Measurements from ENCODE around the gene TIGD4. TPM values are rescaled to one million over a fixed set of nuclear protein-coding genes. Genes with fewer than 3 reads are reported as not detected.

TIGD4 gene
- total RNA-seq, 2 donors from 2014 or later: 2.1 to 2.9 TPM

GRCh38 chr4:152763796-152764195, 15.7 kb downstream of the TIGD4 start:
- H3K4me3 Mint-ChIP-seq: no peak overlapping the region
- DNase-seq: no peak
- peaks cover 7% of the 10 kb centered on the region for H3K36me3 Mint-ChIP-seq (ENCODE audit: low read depth)
- Histone ChIP-seq H3K9me3 (ENCODE audit: control insufficient read depth, low read length) (no peaks in the 10 kb centered on the region), H3K27ac (ENCODE audit: low read depth, low read length) (no peak overlapping the region), H3K9ac (ENCODE audit: extremely low read depth, low read length, poor library complexity, severe bottlenecking) (no peak overlapping the region), H3K4me1 (ENCODE audit: control insufficient read depth, insufficient read depth, low read length) (no peaks in the 10 kb centered on the region), H3K4me3 (ENCODE audit: low read length) (no peak overlapping the region), H3K27me3 (ENCODE audit: control insufficient read depth, insufficient read depth, low read length, poor library complexity, severe bottlenecking) (no peaks in the 10 kb centered on the region), H3K36me3 (ENCODE audit: control insufficient read depth, insufficient read depth, low read length) (no peaks in the 10 kb centered on the region)
- H3K4me1 Mint-ChIP-seq: no peaks in the 10 kb centered on the region
- no peak overlapping the region for H3K27ac Mint-ChIP-seq
- no peaks in the 10 kb centered on the region for H3K27me3 Mint-ChIP-seq (ENCODE audit: insufficient read depth)
- peaks cover 13% of the 10 kb centered on the region for H3K9me3 Mint-ChIP-seq
- no peak for TF ChIP-seq CTCF (conservative IDR thresholded peaks at IDR 0.05)
- WGBS, 2 experiments (ENCODE audit: insufficient coverage in 1 of 2, insufficient read length in 1 of 2): 96 to 100% methylated on average over 1 of the region's 1 CpG

DNA sequence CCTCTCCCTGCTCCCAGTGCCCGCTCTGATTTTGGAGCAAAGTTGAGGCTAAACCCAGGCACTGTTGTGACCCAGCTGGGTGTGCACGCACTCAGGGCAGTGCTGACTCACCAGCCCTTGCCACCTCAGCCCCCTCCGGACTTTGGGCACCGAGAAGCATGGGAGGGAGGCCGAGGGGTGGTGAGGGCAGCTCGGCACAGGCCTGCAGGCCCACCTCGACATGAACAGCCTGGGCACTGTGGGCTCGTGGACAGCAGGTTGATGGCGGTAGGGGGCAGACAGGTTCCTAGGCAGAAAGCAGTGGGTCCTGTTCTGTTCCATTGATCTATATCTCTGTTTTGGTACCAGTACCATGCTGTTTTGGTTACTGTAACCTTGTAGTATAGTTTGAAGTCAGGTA, 30.9 kb downstream of the TIGD4 start:
- no peak overlapping the region for H3K27ac ChIP-seq (ENCODE audit: low read depth, low read length)
- H3K36me3 ChIP-seq (ENCODE audit: control insufficient read depth, insufficient read depth, low read length): no peaks in the 10 kb centered on the region
- no peak for DNase-seq
- TF ChIP-seq CTCF (conservative IDR thresholded peaks at IDR 0.05): no peak
- Mint-ChIP-seq H3K4me3 (no peak overlapping the region), H3K27ac (no peak overlapping the region), H3K4me1 (peaks cover 11% of the 10 kb centered on the region), H3K9me3 (peaks cover 30% of the 10 kb centered on the region), H3K36me3 (ENCODE audit: low read depth) (no peaks in the 10 kb centered on the region), H3K27me3 (ENCODE audit: insufficient read depth) (no peaks in the 10 kb centered on the region)
- H3K27me3 ChIP-seq (ENCODE audit: control insufficient read depth, insufficient read depth, low read length, poor library complexity, severe bottlenecking): no peaks in the 10 kb centered on the region
- no peaks in the 10 kb centered on the region for H3K4me1 ChIP-seq (ENCODE audit: control insufficient read depth, insufficient read depth, low read length)
- WGBS, 2 experiments (ENCODE audit: insufficient coverage in 1 of 2, insufficient read length in 1 of 2): 92 to 93% methylated on average over 8 to 9 of the region's 9 CpGs
- no peak overlapping the region for H3K9ac ChIP-seq (ENCODE audit: extremely low read depth, low read length, poor library complexity, severe bottlenecking)
- H3K9me3 ChIP-seq (ENCODE audit: control insufficient read depth, low read length): peaks cover 11% of the 10 kb centered on the region
- H3K4me3 ChIP-seq (ENCODE audit: low read length): no peak overlapping the region

- no peak overlapping the region for H3K4me3 Mint-ChIP-seq
These were observed 32.1 kb downstream of the TIGD4 start for GRCh38 chr4:152747444-152747843.

More at GRCh38 chr4:152747444-152747843, 32.1 kb downstream of the TIGD4 start:
- H3K36me3 Mint-ChIP-seq (ENCODE audit: low read depth): no peaks in the 10 kb centered on the region
- no peak overlapping the region for H3K9ac ChIP-seq (ENCODE audit: extremely low read depth, low read length, poor library complexity, severe bottlenecking)
- no peaks in the 10 kb centered on the region for H3K27me3 Mint-ChIP-seq (ENCODE audit: insufficient read depth)
- H3K9me3 ChIP-seq (ENCODE audit: control insufficient read depth, low read length): peaks cover 11% of the 10 kb centered on the region
- H3K4me3 ChIP-seq (ENCODE audit: low read length): no peak overlapping the region
- H3K27me3 ChIP-seq (ENCODE audit: control insufficient read depth, insufficient read depth, low read length, poor library complexity, severe bottlenecking): no peaks in the 10 kb centered on the region
- WGBS, 2 experiments (ENCODE audit: insufficient coverage in 1 of 2, insufficient read length in 1 of 2): 88% methylated on average over 2 of the region's 2 CpGs; no CpG with 5 or more reads in 1 of the 2 experiments
- no peak for DNase-seq
- H3K36me3 ChIP-seq (ENCODE audit: control insufficient read depth, insufficient read depth, low read length): no peaks in the 10 kb centered on the region
- no peak for TF ChIP-seq CTCF (conservative IDR thresholded peaks at IDR 0.05)
- peaks cover 27% of the 10 kb centered on the region for H3K9me3 Mint-ChIP-seq
- no peak overlapping the region for H3K27ac Mint-ChIP-seq
- no peaks in the 10 kb centered on the region for H3K4me1 ChIP-seq (ENCODE audit: control insufficient read depth, insufficient read depth, low read length)
- H3K4me1 Mint-ChIP-seq: peaks cover 14% of the 10 kb centered on the region
- H3K27ac ChIP-seq (ENCODE audit: low read depth, low read length): no peak overlapping the region

All from endodermal cell (in vitro differentiated cells).